GM23248 (cell line): ENCODE results near the gene DAPK1.

Experiments used
- EZH2 ChIP-seq: fragments of 200-600 bp; sonication (generic); IDR thresholded peaks from 2 replicates; pipeline ENCODE4 v1.6.1; 2018; ENCODE audit warnings: antibody characterized with exemption, mild to moderate bottlenecking; ENCODE audit not compliant: insufficient read depth, poor library complexity, severe bottlenecking
- EZH2phosphoT487 ChIP-seq: fragments of 200-600 bp; sonication (generic); IDR thresholded peaks from 2 replicates; pipeline ENCODE4 v1.6.1; 2018; ENCODE audit warnings: antibody characterized with exemption, moderate library complexity, mild to moderate bottlenecking, low read depth; ENCODE audit not compliant: insufficient read depth

GRCh38 chr9:87572719-87573118 is 75.1 kb downstream of the DAPK1 start:
- TF ChIP-seq EZH2phosphoT487 = no peak
- TF ChIP-seq EZH2 = no peak
